ENCODE data around the gene MDN1. TPM values are rescaled to one million over a fixed set of nuclear protein-coding genes. Genes with fewer than 3 reads are reported as not detected.

Gene MDN1
- polyA plus RNA-seq, 1 of the 3 experiments (the other 2 are of a cell fraction) = 8.5 TPM

DNA sequence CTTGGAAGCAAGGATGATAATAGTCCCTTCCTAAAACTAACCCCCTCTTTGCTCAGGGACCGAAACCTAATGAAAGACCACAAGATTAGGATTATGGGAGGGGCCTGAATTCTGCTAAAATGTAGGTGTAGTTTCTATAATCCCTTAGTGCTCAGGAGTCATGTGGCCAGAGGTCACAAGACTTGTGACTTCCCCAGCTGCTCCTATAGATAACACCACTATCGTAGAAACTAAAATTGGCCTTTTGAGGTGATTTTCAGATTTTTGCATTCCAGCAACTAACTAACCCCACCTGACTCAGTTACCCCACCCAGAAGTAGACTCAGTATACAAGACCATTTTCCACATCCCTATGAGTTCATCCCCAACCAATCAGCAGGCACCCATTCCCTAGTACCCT lies 42.1 kb downstream of the MDN1 start:
- Histone ChIP-seq H3K4me3 (ENCODE audit: low read depth in 2 of 2, low read length in 1 of 2) (no peak overlapping the region), H3K27ac (ENCODE audit: low read depth in 2 of 2, low read length in 1 of 2) (no peak overlapping the region), H3K79me2 (ENCODE audit: insufficient read depth) (no peaks in the 10 kb centered on the region), H2AFZ (ENCODE audit: low read depth) (no peak overlapping the region), H3K27me3 (ENCODE audit: insufficient read depth) (no peaks in the 10 kb centered on the region), H3K9me2 (no peaks in the 10 kb centered on the region), H4K20me1 (ENCODE audit: insufficient read depth) (no peaks in the 10 kb centered on the region), H3K4me1 (ENCODE audit: control insufficient read depth in 1 of 2, insufficient read depth in 2 of 2, low read depth in 1 of 2, low read length in 1 of 2) (no peaks in the 10 kb centered on the region), H3K9ac (no peak overlapping the region), H3F3A (replicated peaks; ENCODE audit: insufficient read depth) (no peaks in the 10 kb centered on the region), H3K9me3 (no peaks in the 10 kb centered on the region), H3K4me2 (no peak overlapping the region), H3K36me3 (replicated peaks in 1 of 2; ENCODE audit: control insufficient read depth in 1 of 2, insufficient read depth in 2 of 2, low read length in 1 of 2) (peaks cover 30 to 49% of the 10 kb centered on the region in 2 experiments)
- 100% methylated on average over 2 of the region's 2 CpGs for whole genome bisulfite sequencing (ENCODE audit: low lambda C conversion rate)
- no peak for TF ChIP-seq FOXM1 (IDR thresholded peaks at IDR 0.05; ENCODE audit: low read depth)
- TF ChIP-seq NFIC (IDR thresholded peaks at IDR 0.05; ENCODE audit: borderline replicate concordance) = no peak
- TF ChIP-seq, protein P1, sequence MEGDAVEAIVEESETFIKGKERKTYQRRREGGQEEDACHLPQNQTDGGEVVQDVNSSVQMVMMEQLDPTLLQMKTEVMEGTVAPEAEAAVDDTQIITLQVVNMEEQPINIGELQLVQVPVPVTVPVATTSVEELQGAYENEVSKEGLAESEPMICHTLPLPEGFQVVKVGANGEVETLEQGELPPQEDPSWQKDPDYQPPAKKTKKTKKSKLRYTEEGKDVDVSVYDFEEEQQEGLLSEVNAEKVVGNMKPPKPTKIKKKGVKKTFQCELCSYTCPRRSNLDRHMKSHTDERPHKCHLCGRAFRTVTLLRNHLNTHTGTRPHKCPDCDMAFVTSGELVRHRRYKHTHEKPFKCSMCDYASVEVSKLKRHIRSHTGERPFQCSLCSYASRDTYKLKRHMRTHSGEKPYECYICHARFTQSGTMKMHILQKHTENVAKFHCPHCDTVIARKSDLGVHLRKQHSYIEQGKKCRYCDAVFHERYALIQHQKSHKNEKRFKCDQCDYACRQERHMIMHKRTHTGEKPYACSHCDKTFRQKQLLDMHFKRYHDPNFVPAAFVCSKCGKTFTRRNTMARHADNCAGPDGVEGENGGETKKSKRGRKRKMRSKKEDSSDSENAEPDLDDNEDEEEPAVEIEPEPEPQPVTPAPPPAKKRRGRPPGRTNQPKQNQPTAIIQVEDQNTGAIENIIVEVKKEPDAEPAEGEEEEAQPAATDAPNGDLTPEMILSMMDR (IDR thresholded peaks at IDR 0.05) = no peak
- TF ChIP-seq RFX5 (IDR thresholded peaks at IDR 0.05; ENCODE audit: low read length) = no peak
- TF ChIP-seq GATA2 (CRISPR knock-in tag; IDR thresholded peaks at IDR 0.05) = no peak
- no peak for TF ChIP-seq IRF3 (IDR thresholded peaks at IDR 0.05; ENCODE audit: low read depth, low read length)
- TF ChIP-seq ELF1 (IDR thresholded peaks at IDR 0.05) = no peak
- ChIA-PET CTCF (interaction anchor here (0.7 kb wide), 1 partner anchor 169 kb away, joined by 3 read pairs; no protein-coding TSS in a partner anchor), POLR2A (no interaction called here)
- no peak for DNase-seq

DNA sequence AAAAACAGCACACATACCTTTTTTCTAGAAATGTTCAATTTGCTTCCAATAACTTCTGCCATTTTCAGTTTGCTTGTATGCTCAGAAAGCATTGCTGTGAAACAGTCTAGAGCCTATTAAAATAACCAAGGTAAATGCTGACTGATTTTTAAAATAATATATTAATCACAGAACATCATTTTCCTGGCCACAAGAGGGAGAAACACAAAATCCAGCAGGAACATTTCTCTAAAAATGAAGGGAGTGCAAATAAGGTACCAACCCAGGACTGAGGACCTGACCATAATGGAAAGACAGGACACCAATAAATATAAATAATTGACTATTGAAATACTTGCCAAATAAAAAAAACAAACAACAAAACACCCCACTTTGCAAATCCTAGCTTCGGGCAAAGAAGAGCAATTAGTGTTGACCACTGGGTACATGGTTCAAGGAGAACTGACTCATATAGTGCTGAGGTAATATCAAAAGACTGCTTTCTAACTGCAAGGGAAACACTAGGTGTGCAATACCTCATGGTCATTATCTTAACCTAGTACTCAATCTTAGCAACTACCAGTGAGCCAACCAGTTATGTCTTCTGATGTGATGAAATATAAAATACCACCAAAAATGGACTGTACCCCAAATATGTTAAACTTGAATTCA lies 42.9 kb downstream of the MDN1 start:
- H4K20me1 ChIP-seq (ENCODE audit: insufficient read depth) = no peaks in the 10 kb centered on the region
- POLR2A ChIA-PET = no interaction called here
- no peak overlapping the region for H3K4me2 ChIP-seq
- no peak overlapping the region for H3K27ac ChIP-seq (ENCODE audit: low read depth in 2 of 2, low read length in 1 of 2)
- H3K79me2 ChIP-seq (ENCODE audit: insufficient read depth) = no peaks in the 10 kb centered on the region
- no peaks in the 10 kb centered on the region for H3K9me3 ChIP-seq
- TF ChIP-seq FOSL2 (IDR thresholded peaks at IDR 0.05; ENCODE audit: borderline replicate concordance, low read depth) = no peak
- TF ChIP-seq NFIC (IDR thresholded peaks at IDR 0.05; ENCODE audit: borderline replicate concordance) = no peak
- TF ChIP-seq, protein P2, sequence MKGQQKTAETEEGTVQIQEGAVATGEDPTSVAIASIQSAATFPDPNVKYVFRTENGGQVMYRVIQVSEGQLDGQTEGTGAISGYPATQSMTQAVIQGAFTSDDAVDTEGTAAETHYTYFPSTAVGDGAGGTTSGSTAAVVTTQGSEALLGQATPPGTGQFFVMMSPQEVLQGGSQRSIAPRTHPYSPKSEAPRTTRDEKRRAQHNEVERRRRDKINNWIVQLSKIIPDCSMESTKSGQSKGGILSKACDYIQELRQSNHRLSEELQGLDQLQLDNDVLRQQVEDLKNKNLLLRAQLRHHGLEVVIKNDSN (IDR thresholded peaks at IDR 0.05; ENCODE audit: borderline replicate concordance, low read depth) = no peak
- no peak for TF ChIP-seq RFX5 (IDR thresholded peaks at IDR 0.05; ENCODE audit: low read length)
- TF ChIP-seq RCOR1 (IDR thresholded peaks at IDR 0.05; ENCODE audit: low read length) = no peak
- TF ChIP-seq, protein P3, sequence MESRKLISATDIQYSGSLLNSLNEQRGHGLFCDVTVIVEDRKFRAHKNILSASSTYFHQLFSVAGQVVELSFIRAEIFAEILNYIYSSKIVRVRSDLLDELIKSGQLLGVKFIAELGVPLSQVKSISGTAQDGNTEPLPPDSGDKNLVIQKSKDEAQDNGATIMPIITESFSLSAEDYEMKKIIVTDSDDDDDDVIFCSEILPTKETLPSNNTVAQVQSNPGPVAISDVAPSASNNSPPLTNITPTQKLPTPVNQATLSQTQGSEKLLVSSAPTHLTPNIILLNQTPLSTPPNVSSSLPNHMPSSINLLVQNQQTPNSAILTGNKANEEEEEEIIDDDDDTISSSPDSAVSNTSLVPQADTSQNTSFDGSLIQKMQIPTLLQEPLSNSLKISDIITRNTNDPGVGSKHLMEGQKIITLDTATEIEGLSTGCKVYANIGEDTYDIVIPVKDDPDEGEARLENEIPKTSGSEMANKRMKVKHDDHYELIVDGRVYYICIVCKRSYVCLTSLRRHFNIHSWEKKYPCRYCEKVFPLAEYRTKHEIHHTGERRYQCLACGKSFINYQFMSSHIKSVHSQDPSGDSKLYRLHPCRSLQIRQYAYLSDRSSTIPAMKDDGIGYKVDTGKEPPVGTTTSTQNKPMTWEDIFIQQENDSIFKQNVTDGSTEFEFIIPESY (IDR thresholded peaks at IDR 0.05; ENCODE audit: borderline replicate concordance, low read depth) = no peak
- TF ChIP-seq EP300 (IDR thresholded peaks at IDR 0.05; ENCODE audit: borderline replicate concordance in 1 of 2, low read depth in 1 of 2, low read length in 1 of 2) = no peak
- TF ChIP-seq NRF1 (IDR thresholded peaks at IDR 0.05; ENCODE audit: low read depth, low read length) = no peak
- no peak for TF ChIP-seq CHD2 (IDR thresholded peaks at IDR 0.05; ENCODE audit: low read length, partially characterized antibody)
- TF ChIP-seq YY1 (IDR thresholded peaks at IDR 0.05; ENCODE audit: low read depth) = no peak
- no peak for TF ChIP-seq FOXM1 (IDR thresholded peaks at IDR 0.05; ENCODE audit: low read depth)
- TF ChIP-seq RAD21 (IDR thresholded peaks at IDR 0.05; ENCODE audit: low read length) = no peak
- TF ChIP-seq, protein P4, sequence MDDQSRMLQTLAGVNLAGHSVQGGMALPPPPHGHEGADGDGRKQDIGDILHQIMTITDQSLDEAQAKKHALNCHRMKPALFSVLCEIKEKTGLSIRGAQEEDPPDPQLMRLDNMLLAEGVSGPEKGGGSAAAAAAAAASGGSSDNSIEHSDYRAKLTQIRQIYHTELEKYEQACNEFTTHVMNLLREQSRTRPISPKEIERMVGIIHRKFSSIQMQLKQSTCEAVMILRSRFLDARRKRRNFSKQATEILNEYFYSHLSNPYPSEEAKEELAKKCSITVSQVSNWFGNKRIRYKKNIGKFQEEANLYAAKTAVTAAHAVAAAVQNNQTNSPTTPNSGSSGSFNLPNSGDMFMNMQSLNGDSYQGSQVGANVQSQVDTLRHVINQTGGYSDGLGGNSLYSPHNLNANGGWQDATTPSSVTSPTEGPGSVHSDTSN (IDR thresholded peaks at IDR 0.05) = no peak
- TF ChIP-seq ELF1 (IDR thresholded peaks at IDR 0.05) = no peak
- no peak for TF ChIP-seq GATA2 (CRISPR knock-in tag; IDR thresholded peaks at IDR 0.05)
- no peak for TF ChIP-seq JUND (IDR thresholded peaks at IDR 0.05)
- TF ChIP-seq, protein P5, sequence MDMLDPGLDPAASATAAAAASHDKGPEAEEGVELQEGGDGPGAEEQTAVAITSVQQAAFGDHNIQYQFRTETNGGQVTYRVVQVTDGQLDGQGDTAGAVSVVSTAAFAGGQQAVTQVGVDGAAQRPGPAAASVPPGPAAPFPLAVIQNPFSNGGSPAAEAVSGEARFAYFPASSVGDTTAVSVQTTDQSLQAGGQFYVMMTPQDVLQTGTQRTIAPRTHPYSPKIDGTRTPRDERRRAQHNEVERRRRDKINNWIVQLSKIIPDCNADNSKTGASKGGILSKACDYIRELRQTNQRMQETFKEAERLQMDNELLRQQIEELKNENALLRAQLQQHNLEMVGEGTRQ (IDR thresholded peaks at IDR 0.05; ENCODE audit: borderline replicate concordance, low read depth, low read length) = no peak
- no peak overlapping the region for H3K4me3 ChIP-seq (ENCODE audit: low read depth in 2 of 2, low read length in 1 of 2)
- no peaks in the 10 kb centered on the region for H3F3A ChIP-seq (replicated peaks; ENCODE audit: insufficient read depth)
- no peaks in the 10 kb centered on the region for H3K27me3 ChIP-seq (ENCODE audit: insufficient read depth)
- CTCF ChIA-PET = interaction anchor here (0.7 to 1.1 kb wide), 2 partner anchors 17 to 168 kb away, joined by 3 to 4 read pairs; no protein-coding TSS in a partner anchor
- H2AFZ ChIP-seq (ENCODE audit: low read depth) = no peak overlapping the region
- peaks cover 34 to 54% of the 10 kb centered on the region in 2 experiments for H3K36me3 ChIP-seq (replicated peaks in 1 of 2; ENCODE audit: control insufficient read depth in 1 of 2, insufficient read depth in 2 of 2, low read length in 1 of 2)
- no peak for DNase-seq
- no peak overlapping the region for H3K9ac ChIP-seq
- H3K9me2 ChIP-seq = no peaks in the 10 kb centered on the region
- WGBS (ENCODE audit: low lambda C conversion rate) = 94% methylated on average over 1 of the region's 1 CpG
- H3K4me1 ChIP-seq (ENCODE audit: control insufficient read depth in 1 of 2, insufficient read depth in 2 of 2, low read depth in 1 of 2, low read length in 1 of 2) = no peaks in the 10 kb centered on the region

Measured in SK-N-SH (cell line).